IMR-90 (cell line): Measurements from ENCODE around the gene UPK3A. TPM values are rescaled to one million over a fixed set of nuclear protein-coding genes. Genes with fewer than 3 reads are reported as not detected.
"Not testable (repeated sequence)": the region's sequence is repeated elsewhere in the genome, so short reads cannot be mapped to it uniquely, and the experiment has no call there.

Source experiments
- ATAC-seq: fragments of 200-7000 bp; cut with Tn5 transposase; 2 replicates; pipeline ENCODE4 v1.9.1; 2020; ENCODE audit warnings: low read depth, mild to moderate bottlenecking, moderate library complexity
- BruUV-seq: library from RNA; stranded (reverse); fragments of 400-500 nt; replicated peaks from 2 replicates; lab custom pipeline; 2021; lab: Mats Ljungman, UMichigan
- CTCF ChIA-PET: fragments of 300-600 bp; formaldehyde crosslinking; extraction: SDS; loops from one replicate; lab custom pipeline; 2021; ENCODE audit warnings: antibody characterized with exemption; lab: Yijun Ruan, JAX
- POLR2A ChIA-PET: fragments of 300-600 bp; sonication (Branson Sonifier 250); formaldehyde crosslinking; loops from one replicate; lab custom pipeline; 2022; ENCODE audit warnings: antibody characterized with exemption; ENCODE audit not compliant: unreplicated experiment; lab: Charles Lee
- DNase-seq: peaks from one replicate; pipeline ENCODE4 v3.0.0; 2013
- H2AFZ ChIP-seq: replicated peaks from 2 replicates; pipeline ENCODE3; 2013; ENCODE audit warnings: low read length, mild to moderate bottlenecking; ENCODE audit not compliant: poor library complexity
- H2AK5ac ChIP-seq: 2 replicates; pipeline ENCODE4 v1.6.1; 2013; ENCODE audit warnings: low read depth, low read length, inconsistent platforms
- H2AK9ac ChIP-seq: replicated peaks from 2 replicates; pipeline ENCODE3; 2013; ENCODE audit warnings: mild to moderate bottlenecking, low read depth, low read length, moderate library complexity; ENCODE audit not compliant: poor library complexity
- H2BK120ac ChIP-seq: 2 replicates; pipeline ENCODE4 v1.6.1; 2013; ENCODE audit warnings: low read depth, low read length, inconsistent platforms
- H2BK15ac ChIP-seq: 3 replicates; pipeline ENCODE4 v1.6.1; 2013; ENCODE audit warnings: low read depth, low read length, inconsistent platforms
- H2BK20ac ChIP-seq: 2 replicates; pipeline ENCODE4 v1.6.1; 2013; ENCODE audit warnings: low read depth, mild to moderate bottlenecking, inconsistent platforms, low read length, moderate library complexity
- H2BK5ac ChIP-seq: 2 replicates; pipeline ENCODE4 v1.6.1; 2013; ENCODE audit warnings: mild to moderate bottlenecking, low read depth, low read length, inconsistent platforms; ENCODE audit not compliant: poor library complexity, severe bottlenecking
- H3K14ac ChIP-seq: replicated peaks from 2 replicates; pipeline ENCODE4 v1.6.1; 2013; ENCODE audit warnings: low read depth, low read length, inconsistent platforms
- H3K18ac ChIP-seq: 2 replicates; pipeline ENCODE4 v1.6.1; 2013; ENCODE audit warnings: low read depth, low read length, control low read depth
- H3K23ac ChIP-seq: 2 replicates; pipeline ENCODE4 v1.6.1; 2013; ENCODE audit warnings: low read depth, low read length, inconsistent platforms
- H3K27ac ChIP-seq: 2 replicates; pipeline ENCODE4 v1.5.1; 2013; ENCODE audit warnings: mild to moderate bottlenecking, control low read depth, low read length; ENCODE audit not compliant: insufficient read depth
- H3K27me3 ChIP-seq: 2 replicates; pipeline ENCODE4 v1.6.1; 2013; ENCODE audit warnings: low read length; ENCODE audit not compliant: control insufficient read depth, insufficient read depth
- H3K36me3 ChIP-seq: 2 replicates; pipeline ENCODE4 v1.6.1; 2013; ENCODE audit warnings: low read length, mixed read lengths; ENCODE audit not compliant: control insufficient read depth, insufficient read depth
- H3K4ac ChIP-seq: 2 replicates; pipeline ENCODE4 v1.6.1; 2013; ENCODE audit warnings: low read depth, low read length, inconsistent platforms
- H3K4me1 ChIP-seq: 2 replicates; pipeline ENCODE4 v1.6.1; 2013; ENCODE audit warnings: low read length, mixed read lengths; ENCODE audit not compliant: control insufficient read depth, insufficient read depth
- H3K4me2 ChIP-seq: 2 replicates; pipeline ENCODE4 v1.6.1; 2013; ENCODE audit warnings: low read depth, mild to moderate bottlenecking, control low read depth, low read length, moderate library complexity
- H3K4me3 ChIP-seq: 2 replicates; pipeline ENCODE4 v1.5.1; 2013; ENCODE audit warnings: low read depth, mild to moderate bottlenecking, control low read depth, low read length, moderate library complexity; ENCODE audit not compliant: insufficient read depth
- H3K56ac ChIP-seq: 2 replicates; pipeline ENCODE4 v1.6.1; 2013; ENCODE audit warnings: low read length, inconsistent platforms; ENCODE audit not compliant: insufficient read depth; ENCODE audit errors: extremely low read depth
- H3K79me1 ChIP-seq, 2 experiments: 2 replicates each; pipeline ENCODE4 v1.6.1; 2013; ENCODE audit warnings: low read length in 2 of 2, inconsistent platforms in 1 of 2, low read depth in 1 of 2
- H3K9ac ChIP-seq: 2 replicates; pipeline ENCODE4 v1.6.1; 2013; ENCODE audit warnings: low read depth, low read length, control low read depth
- H3K9me1 ChIP-seq: 2 replicates; pipeline ENCODE4 v1.6.1; 2013; ENCODE audit warnings: low read length, inconsistent platforms; ENCODE audit not compliant: insufficient read depth
- H3K9me3 ChIP-seq: 2 replicates; pipeline ENCODE4 v1.6.1; 2013; ENCODE audit warnings: low read length; ENCODE audit not compliant: control insufficient read depth, insufficient read depth
- H4K20me1 ChIP-seq: 2 replicates; pipeline ENCODE4 v1.6.1; 2013; ENCODE audit warnings: low read length, inconsistent platforms; ENCODE audit not compliant: insufficient read depth
- H4K5ac ChIP-seq: 2 replicates; pipeline ENCODE4 v1.6.1; 2013; ENCODE audit warnings: mild to moderate bottlenecking, low read depth, low read length, control low read depth
- H4K8ac ChIP-seq, 2 experiments: 2 replicates each; pipeline ENCODE4 v1.6.1; 2013; ENCODE audit warnings: low read depth in 2 of 2, low read length in 2 of 2, control low read depth in 1 of 2, inconsistent platforms in 1 of 2
- H4K91ac ChIP-seq: 2 replicates; pipeline ENCODE4 v1.6.1; 2013; ENCODE audit warnings: low read depth, low read length, inconsistent platforms; ENCODE audit not compliant: insufficient read depth
- WGBS, 2 experiments: methylation state at CpG; one replicate each; pipeline versions ENCODE4 v1.1.5 to v1.1.7; 2013; ENCODE audit warnings: missing lambda C conversion rate in 2 of 2; ENCODE audit not compliant: insufficient read length in 1 of 2; ENCODE audit errors: extremely low coverage in 2 of 2; 5-methylcytosine and 5-hydroxymethylcytosine counted together
- dilution Hi-C: fragments of 300-500 bp; cut with HindIII; formaldehyde crosslinking; loops from one replicate; pipeline ENCODE4 v1.14.3; 2018; ENCODE audit warnings: low sequenced_read_pairs; ENCODE audit not compliant: unreplicated experiment
- in situ Hi-C: fragments of 300-500 bp; cut with MboI; formaldehyde crosslinking; loops from 3 replicates; pipeline ENCODE4 v1.14.3; 2019; ENCODE audit warnings: low sequenced_read_pairs, inconsistent platforms, mixed read lengths
- intact Hi-C: fragments of 100-400 bp; cut with micrococcal nuclease; formaldehyde crosslinking; loops from 2 replicates; pipeline ENCODE4 v1.10.0; 2022
- polyA plus RNA-seq, 3 experiments: library from polyadenylated mRNA; depleted of rRNA; stranded (reverse); fragments of >200 nt; gene quantifications; 2 replicates each; pipeline ENCODE4 v1.2.3, GENCODE V29; 2012; ENCODE audit warnings: low replicate concordance in 1 of 3
- total RNA-seq: library from RNA; depleted of rRNA; stranded (reverse); fragments of >200 nt; gene quantifications from 2 replicates; pipeline ENCODE4 v1.2.3, GENCODE V29; 2012

UPK3A gene
- total and polyA plus RNA-seq, 2 of the 4 experiments (the other 2 are of a cell fraction), result not detected

DNA sequence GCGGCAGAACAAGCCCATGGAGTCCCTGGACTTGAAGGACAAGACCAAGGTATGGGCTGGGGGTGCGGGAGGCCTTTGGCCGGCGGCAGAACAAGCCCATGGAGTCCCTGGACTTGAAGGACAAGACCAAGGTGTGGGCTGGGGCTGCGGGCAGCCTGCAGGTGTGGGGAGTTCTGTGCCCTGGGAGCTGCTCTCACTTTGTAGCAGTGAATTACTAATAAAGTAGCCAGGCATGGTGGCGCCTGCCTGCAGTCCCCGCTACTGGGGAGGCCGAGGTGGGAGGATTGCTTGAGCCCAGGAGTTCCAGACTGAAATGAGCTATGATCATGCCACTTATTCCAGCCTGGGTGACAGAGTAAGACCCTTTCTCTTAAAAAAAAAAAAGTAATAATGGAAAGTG, 43.5 kb downstream of the UPK3A start:
- intact Hi-C loops, H3K56ac ChIP-seq, H4K91ac ChIP-seq, H3K9me1 ChIP-seq, H3K4ac ChIP-seq, H3K4me3 ChIP-seq, H3K9ac ChIP-seq, H3K23ac ChIP-seq, H2BK15ac ChIP-seq, DNase-seq, H3K4me1 ChIP-seq, H2AK9ac ChIP-seq, ATAC-seq, H3K27ac ChIP-seq, H3K9me3 ChIP-seq, H4K5ac ChIP-seq, CTCF ChIA-PET, H2AFZ ChIP-seq, H3K27me3 ChIP-seq, H2AK5ac ChIP-seq, H3K4me2 ChIP-seq, dilution Hi-C loops, in situ Hi-C loops, H4K8ac ChIP-seq, H3K18ac ChIP-seq, H2BK20ac ChIP-seq, BruUV-seq, H2BK5ac ChIP-seq, POLR2A ChIA-PET, H2BK120ac ChIP-seq, H3K14ac ChIP-seq, H4K20me1 ChIP-seq: not testable (repeated sequence)
- peaks cover 3 to 27% of the 10 kb centered on the region in 2 experiments; a peak in 2 of 4 replicates for H3K79me1 ChIP-seq
- WGBS, 2 experiments, result 100% methylated on average over 1 of the region's 8 CpGs; no CpG with 5 or more reads in 1 of the 2 experiments
- peaks cover 55% of the 10 kb centered on the region for H3K36me3 ChIP-seq
